BE2C (cell line): Measurements from ENCODE around the gene MBP.
A peak's percentile ranks its signal among the peaks of the same experiment; 100 is the strongest.

Experiments
- DNase-seq: peaks from one replicate; pipeline ENCODE4 v3.0.0-alpha.2; 2020
- H3K27me3 ChIP-seq: fragments of 250-450 bp; sonication (Bioruptor Pico); 2 replicates; pipeline ENCODE4 v1.5.1; 2020; ENCODE audit warnings: mild to moderate bottlenecking
- H3K36me3 ChIP-seq: fragments of 250-450 bp; sonication (Bioruptor Pico); 2 replicates; pipeline ENCODE4 v1.5.1; 2020; ENCODE audit warnings: mild to moderate bottlenecking
- H3K4me1 ChIP-seq: fragments of 250-450 bp; sonication (Bioruptor Pico); 2 replicates; pipeline ENCODE4 v1.5.1; 2020
- H3K4me3 ChIP-seq: 2 replicates; pipeline ENCODE4 v1.5.1; 2011; ENCODE audit warnings: low read depth, low read length
- H3K9me3 ChIP-seq: fragments of 250-450 bp; sonication (Bioruptor Pico); 2 replicates; pipeline ENCODE4 v1.5.1; 2020
- TF ChIP-seq, protein P1 (sequence below): IDR thresholded peaks from 2 replicates; pipeline ENCODE4 v1.5.1; 2012; ENCODE audit warnings: mild to moderate bottlenecking, low read depth, low read length

MBP gene

DNA sequence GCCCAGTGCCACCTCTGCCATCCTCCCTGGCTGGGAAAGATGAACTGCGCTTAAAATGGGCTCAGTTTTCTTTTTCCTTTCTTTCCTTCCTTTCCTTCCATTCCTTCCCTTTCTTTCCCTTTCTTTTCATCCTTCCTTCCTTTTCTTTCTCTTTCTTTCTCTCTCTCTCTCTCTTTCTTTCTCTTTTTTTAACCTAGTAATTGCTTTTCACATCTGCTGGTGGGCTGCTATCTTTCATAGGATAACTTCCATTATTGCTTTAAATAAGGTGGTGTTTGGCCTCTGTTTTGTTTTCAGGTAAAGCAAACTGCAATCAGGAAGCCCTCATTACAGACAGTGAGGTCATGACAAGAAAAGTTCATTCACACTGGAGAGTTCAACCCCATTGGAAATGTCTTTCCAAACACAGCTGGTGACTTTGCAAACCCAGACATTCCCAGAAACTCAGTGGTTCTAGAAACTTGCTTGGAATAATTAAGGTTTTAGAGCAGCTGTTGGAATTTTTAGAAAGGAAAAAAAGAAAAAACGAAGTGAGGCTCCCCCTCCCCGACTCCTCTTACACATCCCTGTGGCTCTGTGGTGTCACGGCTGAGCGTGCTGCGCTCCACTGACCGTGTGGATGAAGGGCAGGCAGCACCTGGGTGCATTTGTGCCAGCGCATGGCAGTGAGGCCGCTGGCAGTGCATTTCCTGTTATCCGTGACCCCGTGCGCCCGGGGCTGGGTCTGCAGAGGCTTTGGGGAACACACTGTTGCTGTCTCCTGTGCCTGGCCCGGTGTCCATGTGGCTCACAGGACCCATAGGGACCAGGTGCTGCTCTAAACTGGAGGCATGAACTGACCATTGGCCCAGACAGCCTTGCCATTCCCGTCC, 76.9 kb downstream of the MBP start:
- H3K27me3 ChIP-seq, result no peaks in the 10 kb centered on the region
- no peaks in the 10 kb centered on the region for H3K9me3 ChIP-seq
- no peak overlapping the region for H3K4me3 ChIP-seq
- H3K4me1 ChIP-seq, result no peaks in the 10 kb centered on the region
- no peaks in the 10 kb centered on the region for H3K36me3 ChIP-seq
- no peak for DNase-seq
- TF ChIP-seq, protein P1, sequence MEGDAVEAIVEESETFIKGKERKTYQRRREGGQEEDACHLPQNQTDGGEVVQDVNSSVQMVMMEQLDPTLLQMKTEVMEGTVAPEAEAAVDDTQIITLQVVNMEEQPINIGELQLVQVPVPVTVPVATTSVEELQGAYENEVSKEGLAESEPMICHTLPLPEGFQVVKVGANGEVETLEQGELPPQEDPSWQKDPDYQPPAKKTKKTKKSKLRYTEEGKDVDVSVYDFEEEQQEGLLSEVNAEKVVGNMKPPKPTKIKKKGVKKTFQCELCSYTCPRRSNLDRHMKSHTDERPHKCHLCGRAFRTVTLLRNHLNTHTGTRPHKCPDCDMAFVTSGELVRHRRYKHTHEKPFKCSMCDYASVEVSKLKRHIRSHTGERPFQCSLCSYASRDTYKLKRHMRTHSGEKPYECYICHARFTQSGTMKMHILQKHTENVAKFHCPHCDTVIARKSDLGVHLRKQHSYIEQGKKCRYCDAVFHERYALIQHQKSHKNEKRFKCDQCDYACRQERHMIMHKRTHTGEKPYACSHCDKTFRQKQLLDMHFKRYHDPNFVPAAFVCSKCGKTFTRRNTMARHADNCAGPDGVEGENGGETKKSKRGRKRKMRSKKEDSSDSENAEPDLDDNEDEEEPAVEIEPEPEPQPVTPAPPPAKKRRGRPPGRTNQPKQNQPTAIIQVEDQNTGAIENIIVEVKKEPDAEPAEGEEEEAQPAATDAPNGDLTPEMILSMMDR, result no peak

DNA sequence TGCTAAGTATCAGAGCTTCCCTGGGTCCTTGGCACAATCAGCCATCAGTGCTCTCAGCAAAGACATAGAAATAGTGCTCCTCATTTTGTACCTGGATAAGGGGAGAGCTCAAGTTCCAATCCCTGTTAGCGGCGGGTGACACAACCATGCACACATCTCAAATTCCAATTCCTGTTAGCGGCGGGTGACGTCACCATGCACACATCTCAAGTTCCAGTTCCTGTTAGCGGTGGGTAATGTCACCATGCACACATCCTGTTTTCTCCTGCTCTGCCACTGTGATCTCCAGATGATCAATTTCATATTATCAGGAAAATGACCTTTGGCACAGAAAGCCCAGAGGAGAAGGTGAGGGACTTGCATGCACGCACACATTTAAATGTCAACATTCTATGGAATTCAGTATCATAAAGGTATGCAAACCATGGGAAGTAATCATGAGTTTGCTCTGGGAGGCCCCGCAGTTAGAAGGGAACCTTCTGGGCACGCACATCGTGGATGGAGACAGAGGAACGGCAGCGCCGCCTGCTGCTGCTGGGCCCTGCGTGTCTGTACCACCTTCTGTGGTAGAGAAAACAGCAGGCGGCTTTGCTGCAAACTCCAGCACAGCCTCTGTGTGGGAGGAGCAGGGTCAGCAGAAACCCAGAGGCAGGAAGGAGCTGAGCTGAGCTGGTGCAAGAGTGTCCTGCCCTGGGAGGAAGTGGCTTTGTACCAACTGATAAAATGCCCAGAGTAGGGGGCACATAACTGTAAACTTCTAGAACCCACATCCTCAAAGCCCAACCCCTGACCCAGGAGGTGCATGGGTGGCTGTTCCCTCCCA, 77.8 kb downstream of the MBP start:
- H3K9me3 ChIP-seq, result no peaks in the 10 kb centered on the region
- H3K27me3 ChIP-seq, result no peaks in the 10 kb centered on the region
- peak; percentile 75 for DNase-seq
- no peak overlapping the region for H3K4me3 ChIP-seq
- no peaks in the 10 kb centered on the region for H3K4me1 ChIP-seq
- H3K36me3 ChIP-seq, result no peaks in the 10 kb centered on the region
- TF ChIP-seq, protein P1, result peak; percentile 67

DNA sequence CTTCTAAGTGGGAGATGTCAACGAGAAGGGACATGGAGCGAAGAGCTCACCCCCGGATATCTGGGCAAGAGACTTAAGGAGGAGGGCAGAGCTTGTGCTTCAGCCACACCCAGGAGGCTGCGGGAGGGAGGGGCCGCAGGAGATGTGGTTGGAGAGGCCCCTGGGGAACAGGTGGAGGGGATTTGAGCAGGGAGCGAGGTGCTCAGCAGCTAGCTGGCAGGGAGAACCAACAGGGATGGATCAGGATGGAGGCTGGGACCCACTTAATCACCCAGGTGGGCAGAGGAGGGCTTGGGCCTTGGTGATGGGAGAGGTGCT, 78.3 kb downstream of the MBP start:
- TF ChIP-seq, protein P1, result no peak
- Histone ChIP-seq H3K4me1 (no peaks in the 10 kb centered on the region), H3K36me3 (no peaks in the 10 kb centered on the region), H3K4me3 (no peak overlapping the region), H3K9me3 (no peaks in the 10 kb centered on the region), H3K27me3 (no peaks in the 10 kb centered on the region)
- DNase-seq, result no peak

DNA sequence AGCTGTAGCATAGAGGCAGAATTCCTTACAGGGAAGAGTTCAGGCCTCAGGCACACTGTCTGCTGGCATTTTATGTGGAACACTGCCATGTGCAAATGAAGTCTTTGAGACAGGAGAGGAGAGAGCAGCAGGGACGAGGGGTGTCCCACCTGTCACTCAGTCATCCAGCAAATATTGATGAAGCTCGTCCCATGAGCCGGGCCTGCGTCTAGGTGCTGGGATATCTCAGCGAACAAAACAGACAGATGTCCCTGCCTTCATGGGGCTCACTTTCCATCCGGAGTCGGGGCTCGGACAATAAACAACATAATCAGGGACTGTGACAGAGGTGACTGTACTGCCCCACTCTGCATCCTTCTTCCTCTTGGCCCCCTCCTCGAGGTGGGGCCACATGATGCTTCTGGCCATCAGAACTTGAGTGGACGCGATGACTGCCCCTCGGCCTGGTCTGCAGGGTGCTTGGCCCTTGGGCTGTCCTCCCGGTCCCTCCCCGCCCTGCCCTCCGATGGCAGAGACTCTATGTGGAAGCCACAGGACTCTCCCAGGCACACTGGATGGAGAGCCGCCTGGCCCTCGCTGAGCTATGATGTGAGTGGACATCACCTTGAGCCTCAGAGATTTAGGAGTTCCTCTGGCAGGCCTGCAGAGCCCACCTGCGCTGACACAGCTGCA, 78.8 kb downstream of the MBP start:
- H3K27me3 ChIP-seq, result no peaks in the 10 kb centered on the region
- H3K9me3 ChIP-seq, result no peaks in the 10 kb centered on the region
- TF ChIP-seq, protein P1, result no peak
- H3K4me3 ChIP-seq, result no peak overlapping the region
- no peak for DNase-seq
- H3K4me1 ChIP-seq, result no peaks in the 10 kb centered on the region
- H3K36me3 ChIP-seq, result no peaks in the 10 kb centered on the region

DNA sequence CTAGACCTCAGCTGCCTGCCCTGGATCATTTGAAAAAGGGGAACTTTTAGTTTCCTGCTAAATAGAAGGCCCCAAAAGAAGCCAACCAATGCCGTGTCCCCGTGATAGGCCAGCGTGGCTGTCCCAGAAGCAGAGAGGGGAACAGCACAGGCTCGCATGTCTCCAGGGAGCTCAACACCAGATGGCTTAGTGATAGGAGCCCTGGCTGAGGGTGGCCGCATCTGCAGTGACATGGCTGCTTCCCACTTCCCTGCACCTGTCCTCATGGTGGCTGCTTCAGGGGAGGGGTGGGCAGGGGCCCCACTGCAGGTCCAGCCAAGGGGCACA, 79.6 kb downstream of the MBP start:
- no peaks in the 10 kb centered on the region for H3K36me3 ChIP-seq
- H3K27me3 ChIP-seq, result no peaks in the 10 kb centered on the region
- no peaks in the 10 kb centered on the region for H3K4me1 ChIP-seq
- peak; percentile 21 for DNase-seq
- no peaks in the 10 kb centered on the region for H3K9me3 ChIP-seq
- H3K4me3 ChIP-seq, result no peak overlapping the region
- TF ChIP-seq, protein P1, result no peak
